ENCODE data around the gene TUBB4A. TPM values are rescaled to one million over a fixed set of nuclear protein-coding genes. Genes with fewer than 3 reads are reported as not detected.

Gene TUBB4A
- total RNA-seq, 1 experiment from 2014 or later = 18.5 TPM

DNA sequence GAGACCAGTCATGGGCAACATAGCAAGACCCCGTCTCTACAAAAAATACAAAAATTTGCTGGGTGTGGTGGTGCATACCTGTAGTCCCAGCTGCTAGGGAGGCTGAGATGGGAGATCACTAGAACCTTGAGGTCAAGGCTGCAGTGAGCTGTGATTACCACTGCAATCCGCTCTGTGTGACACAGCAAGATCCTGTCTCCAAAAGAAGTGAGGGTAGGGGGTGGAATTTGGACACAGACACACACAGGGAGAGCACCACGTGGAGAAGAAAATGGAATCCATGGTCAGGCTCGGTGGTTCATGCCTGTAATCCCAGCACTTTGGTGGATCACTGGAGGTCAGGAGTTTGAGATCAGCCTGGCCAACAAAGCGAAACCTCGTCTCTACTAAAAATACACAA is 37.4 kb upstream of the TUBB4A start:
- ChIA-PET CTCF (interaction anchor here (0.6 to 1.2 kb wide), 3 partner anchors 13 to 425 kb away, joined by 4 to 6 read pairs (median 4); no protein-coding TSS in a partner anchor), POLR2A (interaction anchor here (0.6 kb wide), 1 partner anchor 48 kb away, joined by 3 read pairs; no protein-coding TSS in a partner anchor)
- peaks cover 21% of the 10 kb centered on the region for H3K9me3 Mint-ChIP-seq
- no peak for DNase-seq (ENCODE audit: low spot score)
- peaks cover 15% of the 10 kb centered on the region for H3K36me3 Mint-ChIP-seq
- no peak overlapping the region for H3K27ac Mint-ChIP-seq
- H3K4me1 Mint-ChIP-seq = 0 out of 2 replicates have a peak, but pooled peaks cover under 1% of the 10 kb centered on the region
- no peak for ATAC-seq
- no peak overlapping the region for H3K4me3 Mint-ChIP-seq
- TF ChIP-seq ZNF121 (CRISPR knock-in tag; IDR thresholded peaks at IDR 0.05) = no peak
- TF ChIP-seq, protein P1, sequence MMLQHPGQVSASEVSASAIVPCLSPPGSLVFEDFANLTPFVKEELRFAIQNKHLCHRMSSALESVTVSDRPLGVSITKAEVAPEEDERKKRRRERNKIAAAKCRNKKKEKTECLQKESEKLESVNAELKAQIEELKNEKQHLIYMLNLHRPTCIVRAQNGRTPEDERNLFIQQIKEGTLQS (CRISPR knock-in tag; conservative IDR thresholded peaks at IDR 0.05) = no peak
- no peak for TF ChIP-seq NR1H2 (CRISPR knock-in tag; IDR thresholded peaks at IDR 0.05)
- no peak for TF ChIP-seq HMGA2 (CRISPR knock-in tag; IDR thresholded peaks at IDR 0.05)
- TF ChIP-seq, protein P2, sequence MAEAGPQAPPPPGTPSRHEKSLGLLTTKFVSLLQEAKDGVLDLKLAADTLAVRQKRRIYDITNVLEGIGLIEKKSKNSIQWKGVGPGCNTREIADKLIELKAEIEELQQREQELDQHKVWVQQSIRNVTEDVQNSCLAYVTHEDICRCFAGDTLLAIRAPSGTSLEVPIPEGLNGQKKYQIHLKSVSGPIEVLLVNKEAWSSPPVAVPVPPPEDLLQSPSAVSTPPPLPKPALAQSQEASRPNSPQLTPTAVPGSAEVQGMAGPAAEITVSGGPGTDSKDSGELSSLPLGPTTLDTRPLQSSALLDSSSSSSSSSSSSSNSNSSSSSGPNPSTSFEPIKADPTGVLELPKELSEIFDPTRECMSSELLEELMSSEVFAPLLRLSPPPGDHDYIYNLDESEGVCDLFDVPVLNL (CRISPR knock-in tag; IDR thresholded peaks at IDR 0.05; ENCODE audit: borderline replicate concordance, low read depth) = no peak
- no peak for TF ChIP-seq GRHL2 (CRISPR knock-in tag; IDR thresholded peaks at IDR 0.05; ENCODE audit: insufficient replicate concordance, severe bottlenecking)
- TF ChIP-seq, protein P3, sequence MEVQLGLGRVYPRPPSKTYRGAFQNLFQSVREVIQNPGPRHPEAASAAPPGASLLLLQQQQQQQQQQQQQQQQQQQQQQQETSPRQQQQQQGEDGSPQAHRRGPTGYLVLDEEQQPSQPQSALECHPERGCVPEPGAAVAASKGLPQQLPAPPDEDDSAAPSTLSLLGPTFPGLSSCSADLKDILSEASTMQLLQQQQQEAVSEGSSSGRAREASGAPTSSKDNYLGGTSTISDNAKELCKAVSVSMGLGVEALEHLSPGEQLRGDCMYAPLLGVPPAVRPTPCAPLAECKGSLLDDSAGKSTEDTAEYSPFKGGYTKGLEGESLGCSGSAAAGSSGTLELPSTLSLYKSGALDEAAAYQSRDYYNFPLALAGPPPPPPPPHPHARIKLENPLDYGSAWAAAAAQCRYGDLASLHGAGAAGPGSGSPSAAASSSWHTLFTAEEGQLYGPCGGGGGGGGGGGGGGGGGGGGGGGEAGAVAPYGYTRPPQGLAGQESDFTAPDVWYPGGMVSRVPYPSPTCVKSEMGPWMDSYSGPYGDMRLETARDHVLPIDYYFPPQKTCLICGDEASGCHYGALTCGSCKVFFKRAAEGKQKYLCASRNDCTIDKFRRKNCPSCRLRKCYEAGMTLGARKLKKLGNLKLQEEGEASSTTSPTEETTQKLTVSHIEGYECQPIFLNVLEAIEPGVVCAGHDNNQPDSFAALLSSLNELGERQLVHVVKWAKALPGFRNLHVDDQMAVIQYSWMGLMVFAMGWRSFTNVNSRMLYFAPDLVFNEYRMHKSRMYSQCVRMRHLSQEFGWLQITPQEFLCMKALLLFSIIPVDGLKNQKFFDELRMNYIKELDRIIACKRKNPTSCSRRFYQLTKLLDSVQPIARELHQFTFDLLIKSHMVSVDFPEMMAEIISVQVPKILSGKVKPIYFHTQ (CRISPR knock-in tag; IDR thresholded peaks at IDR 0.05) = no peak
- TF ChIP-seq SMAD4 (CRISPR knock-in tag; IDR thresholded peaks at IDR 0.05) = no peak
- no peak for TF ChIP-seq TEAD4 (CRISPR knock-in tag; IDR thresholded peaks at IDR 0.05)
- TF ChIP-seq, protein P4, sequence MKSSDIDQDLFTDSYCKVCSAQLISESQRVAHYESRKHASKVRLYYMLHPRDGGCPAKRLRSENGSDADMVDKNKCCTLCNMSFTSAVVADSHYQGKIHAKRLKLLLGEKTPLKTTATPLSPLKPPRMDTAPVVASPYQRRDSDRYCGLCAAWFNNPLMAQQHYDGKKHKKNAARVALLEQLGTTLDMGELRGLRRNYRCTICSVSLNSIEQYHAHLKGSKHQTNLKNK (CRISPR knock-in tag; IDR thresholded peaks at IDR 0.05) = no peak
- TF ChIP-seq, protein P5, sequence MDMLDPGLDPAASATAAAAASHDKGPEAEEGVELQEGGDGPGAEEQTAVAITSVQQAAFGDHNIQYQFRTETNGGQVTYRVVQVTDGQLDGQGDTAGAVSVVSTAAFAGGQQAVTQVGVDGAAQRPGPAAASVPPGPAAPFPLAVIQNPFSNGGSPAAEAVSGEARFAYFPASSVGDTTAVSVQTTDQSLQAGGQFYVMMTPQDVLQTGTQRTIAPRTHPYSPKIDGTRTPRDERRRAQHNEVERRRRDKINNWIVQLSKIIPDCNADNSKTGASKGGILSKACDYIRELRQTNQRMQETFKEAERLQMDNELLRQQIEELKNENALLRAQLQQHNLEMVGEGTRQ (CRISPR knock-in tag; IDR thresholded peaks at IDR 0.05) = no peak
- TF ChIP-seq ZNF671 (CRISPR knock-in tag; IDR thresholded peaks at IDR 0.05) = no peak
- no peak for TF ChIP-seq ZNF138 (CRISPR knock-in tag; conservative IDR thresholded peaks at IDR 0.05)
- TF ChIP-seq, protein P6, sequence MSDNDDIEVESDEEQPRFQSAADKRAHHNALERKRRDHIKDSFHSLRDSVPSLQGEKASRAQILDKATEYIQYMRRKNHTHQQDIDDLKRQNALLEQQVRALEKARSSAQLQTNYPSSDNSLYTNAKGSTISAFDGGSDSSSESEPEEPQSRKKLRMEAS (CRISPR knock-in tag; IDR thresholded peaks at IDR 0.05) = no peak
- TF ChIP-seq CREB1 (CRISPR knock-in tag; IDR thresholded peaks at IDR 0.05) = no peak
- TF ChIP-seq ZNF423 (CRISPR knock-in tag; IDR thresholded peaks at IDR 0.05) = no peak
- peaks cover 28% of the 10 kb centered on the region for H3K27me3 Mint-ChIP-seq (ENCODE audit: low read depth)

DNA sequence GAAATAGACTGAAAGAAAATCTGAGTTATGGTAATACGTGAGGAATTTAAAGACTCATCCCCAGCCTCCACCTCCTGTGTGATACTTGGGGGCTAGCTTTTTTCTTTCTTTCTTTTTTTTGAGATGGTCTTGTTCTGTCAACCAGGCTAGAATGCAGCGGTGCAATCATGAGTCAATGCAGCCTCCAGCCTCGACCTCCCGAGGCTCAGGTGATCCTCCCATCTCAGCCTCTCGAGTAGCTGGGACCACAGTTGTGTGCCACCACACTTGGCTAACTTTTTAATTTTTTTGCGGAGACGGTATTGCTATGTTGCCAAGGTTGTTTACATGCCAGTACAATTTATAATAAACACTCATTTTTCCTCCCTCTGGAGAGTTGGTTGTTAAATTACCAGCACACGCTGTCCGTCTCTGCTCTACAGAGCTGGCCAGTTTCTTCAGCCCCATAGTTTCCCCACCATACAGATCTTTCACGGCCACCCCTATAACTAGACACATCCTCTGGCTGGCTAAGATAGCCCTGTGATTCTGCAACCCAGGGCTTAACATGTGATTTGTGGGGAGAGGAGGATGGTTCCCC is 33.5 kb upstream of the TUBB4A start:
- H3K36me3 Mint-ChIP-seq = peaks cover 15% of the 10 kb centered on the region
- H3K27ac Mint-ChIP-seq = no peak overlapping the region
- POLR2A ChIA-PET = no interaction called here
- no peak for ATAC-seq
- CTCF ChIA-PET = interaction anchor here (3.5 kb wide), 1 partner anchor 16 kb away, joined by 35 read pairs; no protein-coding TSS in a partner anchor
- peaks cover 18% of the 10 kb centered on the region for H3K9me3 Mint-ChIP-seq
- DNase-seq (ENCODE audit: low spot score) = no peak
- H3K27me3 Mint-ChIP-seq (ENCODE audit: low read depth) = peaks cover 60% of the 10 kb centered on the region
- TF ChIP-seq EMX1 (CRISPR knock-in tag; IDR thresholded peaks at IDR 0.05) (no peak), ATF1 (CRISPR knock-in tag; IDR thresholded peaks at IDR 0.05) (no peak), ZBTB21 (CRISPR knock-in tag; IDR thresholded peaks at IDR 0.05; ENCODE audit: borderline replicate concordance) (no peak)
- TF ChIP-seq, protein P7, sequence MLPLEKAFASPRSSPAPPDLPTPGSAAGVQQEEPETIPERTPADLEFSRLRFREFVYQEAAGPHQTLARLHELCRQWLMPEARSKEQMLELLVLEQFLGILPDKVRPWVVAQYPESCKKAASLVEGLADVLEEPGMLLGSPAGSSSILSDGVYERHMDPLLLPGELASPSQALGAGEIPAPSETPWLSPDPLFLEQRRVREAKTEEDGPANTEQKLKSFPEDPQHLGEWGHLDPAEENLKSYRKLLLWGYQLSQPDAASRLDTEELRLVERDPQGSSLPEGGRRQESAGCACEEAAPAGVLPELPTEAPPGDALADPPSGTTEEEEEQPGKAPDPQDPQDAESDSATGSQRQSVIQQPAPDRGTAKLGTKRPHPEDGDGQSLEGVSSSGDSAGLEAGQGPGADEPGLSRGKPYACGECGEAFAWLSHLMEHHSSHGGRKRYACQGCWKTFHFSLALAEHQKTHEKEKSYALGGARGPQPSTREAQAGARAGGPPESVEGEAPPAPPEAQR (CRISPR knock-in tag; IDR thresholded peaks at IDR 0.05) = no peak
- TF ChIP-seq, protein P8, sequence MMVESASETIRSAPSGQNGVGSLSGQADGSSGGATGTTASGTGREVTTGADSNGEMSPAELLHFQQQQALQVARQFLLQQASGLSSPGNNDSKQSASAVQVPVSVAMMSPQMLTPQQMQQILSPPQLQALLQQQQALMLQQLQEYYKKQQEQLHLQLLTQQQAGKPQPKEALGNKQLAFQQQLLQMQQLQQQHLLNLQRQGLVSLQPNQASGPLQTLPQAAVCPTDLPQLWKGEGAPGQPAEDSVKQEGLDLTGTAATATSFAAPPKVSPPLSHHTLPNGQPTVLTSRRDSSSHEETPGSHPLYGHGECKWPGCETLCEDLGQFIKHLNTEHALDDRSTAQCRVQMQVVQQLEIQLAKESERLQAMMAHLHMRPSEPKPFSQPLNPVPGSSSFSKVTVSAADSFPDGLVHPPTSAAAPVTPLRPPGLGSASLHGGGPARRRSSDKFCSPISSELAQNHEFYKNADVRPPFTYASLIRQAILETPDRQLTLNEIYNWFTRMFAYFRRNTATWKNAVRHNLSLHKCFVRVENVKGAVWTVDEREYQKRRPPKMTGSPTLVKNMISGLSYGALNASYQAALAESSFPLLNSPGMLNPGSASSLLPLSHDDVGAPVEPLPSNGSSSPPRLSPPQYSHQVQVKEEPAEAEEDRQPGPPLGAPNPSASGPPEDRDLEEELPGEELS (CRISPR knock-in tag; IDR thresholded peaks at IDR 0.05) = no peak
- H3K4me3 Mint-ChIP-seq = no peak overlapping the region
- H3K4me1 Mint-ChIP-seq = peaks cover 21% of the 10 kb centered on the region
